ENCODE data around the gene ADCY1.

DNA sequence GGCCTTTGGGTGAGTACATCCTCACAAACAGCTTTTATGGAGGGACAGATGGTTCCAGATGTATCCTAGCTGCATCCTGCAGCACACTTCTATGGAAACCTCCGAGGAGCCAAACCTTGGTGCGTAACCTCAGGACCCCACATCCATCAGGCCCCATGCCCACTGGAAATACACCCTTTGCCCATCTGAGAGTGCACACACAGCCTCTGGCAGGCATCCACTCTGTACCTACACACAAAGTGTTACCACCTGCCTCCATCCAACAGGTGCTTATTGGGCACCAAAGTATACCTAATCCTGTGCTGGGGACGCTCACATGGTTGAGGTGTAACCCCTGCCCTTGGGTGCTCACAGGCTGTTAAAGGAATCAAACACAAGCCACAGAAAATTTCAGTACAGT, 117.9 kb downstream of the ADCY1 start:
- TF ChIP-seq YY1 (IDR thresholded peaks at IDR 0.05; ENCODE audit: insufficient read depth, insufficient read length) (no peak), ZNF274 (IDR thresholded peaks at IDR 0.05; ENCODE audit: low read depth, low read length) (no peak), SUZ12 (IDR thresholded peaks at IDR 0.05; ENCODE audit: extremely low read depth, insufficient read depth, insufficient read length) (no peak)

Measured in NT2/D1 (cell line).